GM13977 (cell line): ENCODE data around the gene ZNF888.
A peak's percentile ranks its signal among the peaks of the same experiment; 100 is the strongest.
"Not testable (repeated sequence)": the region's sequence is repeated elsewhere in the genome, so short reads cannot be mapped to it uniquely, and the experiment has no call there.

Source experiments
- DNase-seq: peaks from one replicate; pipeline ENCODE4 v3.0.0; 2012; ENCODE audit warnings: low spot score
- in situ Hi-C: fragments of 300-500 bp; cut with MboI; formaldehyde crosslinking; loops from one replicate; pipeline ENCODE4 v1.12.0; 2022; ENCODE audit warnings: low sequenced_read_pairs, low pct_unique_long_range_greater_than_20kb, mixed read lengths, inconsistent platforms; ENCODE audit not compliant: unreplicated experiment
- TF ChIP-seq, protein P1 (sequence below): IDR thresholded peaks from 2 replicates; pipeline ENCODE4 v1.5.1; 2012; ENCODE audit warnings: mild to moderate bottlenecking, control low read depth; ENCODE audit not compliant: insufficient read depth; ENCODE audit errors: extremely low read depth, missing control alignments

Gene ZNF888

DNA sequence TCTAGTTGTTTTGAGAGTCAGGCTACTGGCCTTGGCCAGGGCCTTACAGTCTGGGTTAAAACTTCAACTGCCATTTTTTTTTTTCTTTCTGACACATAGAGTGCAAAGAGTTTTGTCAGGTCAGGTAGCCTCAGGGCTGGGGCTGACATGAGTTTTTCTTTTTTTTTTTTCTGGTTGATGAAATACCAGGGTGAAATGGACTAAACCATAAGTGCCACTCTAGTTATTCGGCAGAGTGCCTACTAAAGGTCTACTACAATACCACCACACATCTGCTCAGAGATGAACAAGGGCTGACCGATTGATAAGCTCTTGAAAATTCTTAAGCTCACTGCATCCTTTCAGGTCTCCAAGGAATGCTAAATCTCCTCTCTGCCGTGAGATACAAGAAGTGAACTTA lies 21.4 kb downstream of the ZNF888 start:
- TF ChIP-seq, protein P1, sequence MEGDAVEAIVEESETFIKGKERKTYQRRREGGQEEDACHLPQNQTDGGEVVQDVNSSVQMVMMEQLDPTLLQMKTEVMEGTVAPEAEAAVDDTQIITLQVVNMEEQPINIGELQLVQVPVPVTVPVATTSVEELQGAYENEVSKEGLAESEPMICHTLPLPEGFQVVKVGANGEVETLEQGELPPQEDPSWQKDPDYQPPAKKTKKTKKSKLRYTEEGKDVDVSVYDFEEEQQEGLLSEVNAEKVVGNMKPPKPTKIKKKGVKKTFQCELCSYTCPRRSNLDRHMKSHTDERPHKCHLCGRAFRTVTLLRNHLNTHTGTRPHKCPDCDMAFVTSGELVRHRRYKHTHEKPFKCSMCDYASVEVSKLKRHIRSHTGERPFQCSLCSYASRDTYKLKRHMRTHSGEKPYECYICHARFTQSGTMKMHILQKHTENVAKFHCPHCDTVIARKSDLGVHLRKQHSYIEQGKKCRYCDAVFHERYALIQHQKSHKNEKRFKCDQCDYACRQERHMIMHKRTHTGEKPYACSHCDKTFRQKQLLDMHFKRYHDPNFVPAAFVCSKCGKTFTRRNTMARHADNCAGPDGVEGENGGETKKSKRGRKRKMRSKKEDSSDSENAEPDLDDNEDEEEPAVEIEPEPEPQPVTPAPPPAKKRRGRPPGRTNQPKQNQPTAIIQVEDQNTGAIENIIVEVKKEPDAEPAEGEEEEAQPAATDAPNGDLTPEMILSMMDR, result no peak
- in situ Hi-C loops, result no loop called here
- no peak for DNase-seq

DNA sequence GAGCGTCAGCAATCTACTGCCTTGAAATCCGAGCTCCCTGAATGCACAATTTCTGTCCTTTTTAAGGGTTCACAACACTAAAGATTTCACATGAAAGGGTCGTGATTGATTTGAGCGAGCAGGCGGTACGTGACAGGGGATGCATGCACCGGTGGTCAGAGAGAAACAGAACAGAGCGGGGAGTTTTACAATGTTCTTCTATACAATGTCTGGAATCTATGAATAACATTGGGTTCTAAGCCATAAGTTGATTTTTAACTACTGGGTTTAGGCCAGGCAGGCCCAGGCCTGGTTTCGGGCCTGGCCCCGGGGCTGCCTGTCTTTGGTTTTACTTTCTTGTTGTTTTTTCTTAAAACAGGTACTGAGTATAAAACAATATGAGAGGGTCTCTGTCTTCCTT lies 24.6 kb downstream of the ZNF888 start:
- DNase-seq, in situ Hi-C loops: not testable (repeated sequence)

GRCh38 chr19:52898101-52898500 lies 25.1 kb downstream of the ZNF888 start:
- DNase-seq, result no peak
- TF ChIP-seq, protein P1, result no peak
- in situ Hi-C loops, result no loop called here

DNA sequence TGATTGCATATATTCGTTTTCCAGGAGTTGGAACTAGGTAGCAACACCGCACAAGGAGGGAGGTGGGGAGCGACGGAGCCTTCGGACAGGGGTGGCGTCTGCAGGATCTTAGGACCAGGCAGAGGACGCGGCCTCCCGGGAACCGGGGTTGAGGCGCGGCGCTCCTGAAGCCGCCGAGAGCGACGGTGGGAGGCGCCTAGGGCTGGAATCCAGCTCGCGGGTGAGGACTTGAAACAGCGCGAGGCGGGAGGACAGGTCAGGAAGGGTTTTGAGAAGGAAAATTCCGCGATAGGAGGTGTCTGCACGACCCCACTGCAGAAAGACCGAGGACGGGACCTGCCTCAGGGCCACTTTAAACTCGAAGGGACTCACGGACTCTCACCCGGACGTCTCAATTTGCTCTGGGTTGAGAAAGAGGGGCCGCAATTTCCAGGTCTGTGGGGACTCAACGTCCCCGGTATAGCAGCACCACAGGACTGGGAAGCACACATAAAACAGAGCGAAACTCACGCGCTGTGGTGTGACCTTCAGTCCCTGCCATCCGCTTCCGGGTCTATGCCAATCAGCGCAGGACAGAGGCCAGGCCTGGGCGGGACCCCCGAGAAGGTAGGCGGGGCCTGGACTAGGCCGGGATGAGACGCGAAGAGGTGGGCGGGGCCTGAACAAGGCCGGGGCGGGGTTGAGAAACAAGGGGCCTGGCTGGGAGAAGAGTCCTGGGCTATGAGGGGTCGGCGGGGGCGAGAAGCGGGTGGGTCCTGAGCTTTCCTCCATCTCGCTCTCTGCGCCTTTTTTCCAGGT lies 25.9 kb downstream of the ZNF888 start, which contains the start of gene ZNF320:
ZNF320 (minus strand) TSS at position 498 of the 798 bp plus-strand sequence. CDS start 7,380 bp downstream, outside the sequence.
- peak; percentile 94 for DNase-seq
- in situ Hi-C loops, result no loop called here
- TF ChIP-seq, protein P1, result peak; percentile 3

DNA sequence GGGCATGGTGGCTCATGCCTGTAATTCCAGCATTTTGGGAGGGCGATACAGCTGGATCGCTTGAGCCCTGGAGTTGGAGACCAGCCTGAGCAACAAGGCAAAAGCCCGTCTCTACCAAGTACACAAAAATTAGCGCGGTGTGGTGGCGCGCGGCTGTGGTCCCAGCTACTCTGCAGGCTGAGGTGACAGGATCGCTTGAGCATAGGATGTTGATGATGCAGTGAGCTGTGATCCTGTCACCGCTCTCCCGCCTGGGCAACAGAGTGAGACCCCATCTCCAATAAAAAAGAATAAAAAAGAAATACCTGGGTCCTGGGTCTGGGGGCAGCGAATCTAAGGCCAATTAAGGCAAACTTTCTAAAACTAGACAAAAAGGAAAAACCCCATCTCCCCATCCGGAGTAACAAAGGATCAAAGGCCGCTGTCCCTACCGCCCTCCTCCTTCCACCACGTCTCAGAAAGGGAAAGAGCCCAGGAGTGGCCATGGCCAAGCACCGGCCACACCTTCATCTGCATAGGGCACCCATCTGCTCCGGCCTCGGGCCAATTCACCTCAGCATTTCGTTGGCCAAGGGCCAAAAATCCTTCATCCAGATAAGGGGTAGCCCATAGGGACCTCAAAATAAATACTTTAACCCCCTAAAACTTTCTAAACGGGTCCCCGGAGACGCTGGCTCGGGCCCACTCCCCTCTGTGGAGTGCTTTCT lies 26.6 kb downstream of the ZNF888 start:
- in situ Hi-C loops, result no loop called here
- peak; percentile 12 for DNase-seq
- TF ChIP-seq, protein P1, result no peak

DNA sequence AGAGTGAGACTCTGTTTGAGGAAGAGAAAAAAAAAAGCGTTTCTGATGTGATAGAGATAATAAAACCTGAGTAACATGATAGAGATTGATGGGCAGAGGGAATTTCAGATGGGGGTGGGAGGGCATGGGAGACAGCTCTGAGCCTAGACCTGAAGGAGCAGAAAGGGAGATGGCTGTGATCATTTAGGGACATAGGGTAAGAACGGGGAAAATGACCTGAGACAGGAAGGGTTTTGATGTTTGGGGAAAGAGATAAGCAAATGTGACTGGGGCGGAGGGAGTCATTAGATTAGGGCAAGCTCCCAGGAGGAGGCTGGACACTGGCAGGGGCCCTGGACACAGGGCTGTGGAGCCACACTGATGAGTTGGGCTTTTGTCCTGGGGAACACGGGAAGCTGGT lies 31.9 kb downstream of the ZNF888 start:
- no peak for DNase-seq
- in situ Hi-C loops, result no loop called here
- TF ChIP-seq, protein P1, result no peak

DNA sequence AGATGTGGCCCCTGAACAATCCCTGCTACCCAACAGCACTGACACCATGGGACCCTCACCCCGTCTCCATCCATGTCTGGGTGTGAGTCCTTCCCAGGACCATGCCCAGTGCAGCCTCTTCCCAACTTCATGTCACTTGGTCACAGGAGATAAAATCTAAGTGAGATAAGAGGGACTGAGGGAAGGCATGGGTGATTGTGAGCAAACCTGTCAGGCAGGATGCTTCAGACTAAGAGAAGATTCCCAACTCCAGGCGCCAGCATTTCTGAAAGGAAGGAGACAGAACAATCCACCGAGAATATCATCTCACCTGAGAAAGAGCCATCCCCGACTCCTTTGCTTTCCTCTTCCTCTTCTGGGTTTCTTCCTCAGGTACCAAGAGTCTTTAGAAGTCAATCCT lies 33.3 kb downstream of the ZNF888 start:
- TF ChIP-seq, protein P1, result no peak
- no peak for DNase-seq
- in situ Hi-C loops, result no loop called here
